ENCODE results near the gene CDH26. TPM values are rescaled to one million over a fixed set of nuclear protein-coding genes. Genes with fewer than 3 reads are reported as not detected.

Gene CDH26
- total and polyA plus RNA-seq, 2 of the 13 experiments (the other 11 are each of a cell fraction or from before 2014, with no cell fraction given) = 0.40 to 1.1 TPM

DNA sequence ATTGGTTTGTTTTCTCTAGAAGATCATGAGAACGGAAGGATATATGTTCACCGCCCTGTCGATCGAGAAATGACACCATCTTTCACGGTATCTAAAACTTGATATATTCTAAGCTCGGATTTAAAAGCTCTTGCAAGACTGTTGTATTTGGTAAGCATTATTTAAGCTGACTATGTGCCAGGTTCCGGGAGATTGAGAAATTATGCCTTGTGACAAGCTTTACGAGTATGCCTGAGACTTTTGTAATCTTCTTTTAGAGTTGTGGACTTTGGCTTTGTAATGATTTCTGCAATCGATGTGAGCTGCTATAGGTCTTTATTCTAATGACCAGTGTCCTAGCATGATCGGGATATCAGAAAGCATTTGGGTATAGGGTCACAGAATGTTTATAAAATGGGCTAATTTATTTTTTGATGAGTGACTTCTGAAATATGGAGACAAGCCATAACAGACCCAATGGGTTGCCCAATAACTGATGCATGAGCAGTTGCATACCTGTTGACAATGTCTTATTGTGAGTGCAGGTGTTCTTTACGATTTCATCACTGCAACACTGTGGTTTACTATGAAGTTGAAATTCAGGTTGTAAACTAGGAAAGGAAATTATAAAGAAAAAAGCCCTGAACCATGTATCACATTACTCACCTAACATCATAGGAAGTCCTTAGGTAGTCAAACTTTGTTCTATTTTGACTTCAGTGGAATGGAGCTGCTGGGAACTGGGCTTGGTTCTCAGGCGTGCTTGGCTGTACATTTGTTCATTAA is 14.0 kb downstream of the CDH26 start:
- Histone ChIP-seq H3K79me2 (ENCODE audit: insufficient read depth, low read length) (no peaks in the 10 kb centered on the region), H3K36me3 (replicated peaks in 1 of 2; ENCODE audit: control insufficient read depth in 1 of 2, insufficient read depth in 2 of 2, low read length in 2 of 2) (no peaks in the 10 kb centered on the region), H3K9ac (ENCODE audit: insufficient read depth, low read depth, low read length) (no peak overlapping the region), H3K4me1 (ENCODE audit: insufficient read depth, low read length) (no peaks in the 10 kb centered on the region), H3K27ac (ENCODE audit: extremely low read length, insufficient read depth, low read length) (no peak overlapping the region), H3K4me3 (replicated peaks in 1 of 3; ENCODE audit: insufficient read depth in 1 of 3, low read depth in 2 of 3, low read length in 3 of 3) (no peak overlapping the region), H3K4me2 (ENCODE audit: low read depth, low read length) (no peak overlapping the region), H2AFZ (ENCODE audit: low read length) (no peak overlapping the region), H3K9me3 (ENCODE audit: low read length) (no peaks in the 10 kb centered on the region), H4K20me1 (ENCODE audit: insufficient read depth, low read length) (no peaks in the 10 kb centered on the region), H3K27me3 (ENCODE audit: control insufficient read depth in 1 of 2, insufficient read depth in 2 of 2, low read length in 2 of 2) (no peaks in the 10 kb centered on the region; a peak in 1 of 5 replicates)
- WGBS (ENCODE audit: low lambda C conversion rate) = 16% methylated on average over 12 of the region's 12 CpGs
- DNase-seq (ENCODE audit: low spot score) = no peak
- ChIA-PET CTCF (ENCODE audit: low intra/inter-chr PET ratio, low total read pairs) (no interaction called here), POLR2A (no interaction called here)
- FAIRE-seq = no peak
- intact Hi-C loops (cut with micrococcal nuclease; ENCODE audit: unreplicated experiment) = no loop called here
- no TSS peak for BruUV-seq (replicated peaks)
- TF ChIP-seq, protein P1, sequence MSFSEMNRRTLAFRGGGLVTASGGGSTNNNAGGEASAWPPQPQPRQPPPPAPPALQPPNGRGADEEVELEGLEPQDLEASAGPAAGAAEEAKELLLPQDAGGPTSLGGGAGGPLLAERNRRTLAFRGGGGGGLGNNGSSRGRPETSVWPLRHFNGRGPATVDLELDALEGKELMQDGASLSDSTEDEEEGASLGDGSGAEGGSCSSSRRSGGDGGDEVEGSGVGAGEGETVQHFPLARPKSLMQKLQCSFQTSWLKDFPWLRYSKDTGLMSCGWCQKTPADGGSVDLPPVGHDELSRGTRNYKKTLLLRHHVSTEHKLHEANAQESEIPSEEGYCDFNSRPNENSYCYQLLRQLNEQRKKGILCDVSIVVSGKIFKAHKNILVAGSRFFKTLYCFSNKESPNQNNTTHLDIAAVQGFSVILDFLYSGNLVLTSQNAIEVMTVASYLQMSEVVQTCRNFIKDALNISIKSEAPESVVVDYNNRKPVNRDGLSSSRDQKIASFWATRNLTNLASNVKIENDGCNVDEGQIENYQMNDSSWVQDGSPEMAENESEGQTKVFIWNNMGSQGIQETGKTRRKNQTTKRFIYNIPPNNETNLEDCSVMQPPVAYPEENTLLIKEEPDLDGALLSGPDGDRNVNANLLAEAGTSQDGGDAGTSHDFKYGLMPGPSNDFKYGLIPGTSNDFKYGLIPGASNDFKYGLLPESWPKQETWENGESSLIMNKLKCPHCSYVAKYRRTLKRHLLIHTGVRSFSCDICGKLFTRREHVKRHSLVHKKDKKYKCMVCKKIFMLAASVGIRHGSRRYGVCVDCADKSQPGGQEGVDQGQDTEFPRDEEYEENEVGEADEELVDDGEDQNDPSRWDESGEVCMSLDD (CRISPR knock-in tag; IDR thresholded peaks at IDR 0.05; ENCODE audit: borderline replicate concordance) = no peak
- TF ChIP-seq HNF4A (CRISPR knock-in tag; IDR thresholded peaks at IDR 0.05) = 0 out of 2 replicates have a peak, but pooled peaks have one; percentile 5
- TF ChIP-seq KAT2B (IDR thresholded peaks at IDR 0.05; ENCODE audit: borderline replicate concordance, low read depth, low read length) = peak; percentile 75
- peak; percentile 37; the same call in 1 of the 2 replicates for TF ChIP-seq CEBPB (IDR thresholded peaks at IDR 0.05; ENCODE audit: borderline replicate concordance, low read depth, low read length)
- TF ChIP-seq ZKSCAN1 (IDR thresholded peaks at IDR 0.05; ENCODE audit: low read length) = peak; percentile 65; the same call in 1 of the 2 replicates
- no peak for TF ChIP-seq ETV6 (CRISPR knock-in tag; conservative IDR thresholded peaks at IDR 0.05)
- in situ Hi-C loops (cut with HindIII; ENCODE audit: extremely low pct_ligation_motif_present, low pct_unique_long_range_greater_than_20kb) = no loop called here
- no peak; the same call in 2 of the 3 replicates for ATAC-seq

All from HepG2 (cell line).